ENCODE data around the gene PDE8A.

Gene PDE8A

GRCh38 chr15:85021409-85021808 lies 39.8 kb downstream of the PDE8A start:
- no peaks in the 10 kb centered on the region for H3K36me3 Mint-ChIP-seq (ENCODE audit: low read depth)
- no peaks in the 10 kb centered on the region for H3K9me3 Mint-ChIP-seq
- no peaks in the 10 kb centered on the region for H3K27me3 Mint-ChIP-seq (ENCODE audit: low read depth)
- no peak overlapping the region for H3K4me3 Mint-ChIP-seq
- TF ChIP-seq, protein P1, sequence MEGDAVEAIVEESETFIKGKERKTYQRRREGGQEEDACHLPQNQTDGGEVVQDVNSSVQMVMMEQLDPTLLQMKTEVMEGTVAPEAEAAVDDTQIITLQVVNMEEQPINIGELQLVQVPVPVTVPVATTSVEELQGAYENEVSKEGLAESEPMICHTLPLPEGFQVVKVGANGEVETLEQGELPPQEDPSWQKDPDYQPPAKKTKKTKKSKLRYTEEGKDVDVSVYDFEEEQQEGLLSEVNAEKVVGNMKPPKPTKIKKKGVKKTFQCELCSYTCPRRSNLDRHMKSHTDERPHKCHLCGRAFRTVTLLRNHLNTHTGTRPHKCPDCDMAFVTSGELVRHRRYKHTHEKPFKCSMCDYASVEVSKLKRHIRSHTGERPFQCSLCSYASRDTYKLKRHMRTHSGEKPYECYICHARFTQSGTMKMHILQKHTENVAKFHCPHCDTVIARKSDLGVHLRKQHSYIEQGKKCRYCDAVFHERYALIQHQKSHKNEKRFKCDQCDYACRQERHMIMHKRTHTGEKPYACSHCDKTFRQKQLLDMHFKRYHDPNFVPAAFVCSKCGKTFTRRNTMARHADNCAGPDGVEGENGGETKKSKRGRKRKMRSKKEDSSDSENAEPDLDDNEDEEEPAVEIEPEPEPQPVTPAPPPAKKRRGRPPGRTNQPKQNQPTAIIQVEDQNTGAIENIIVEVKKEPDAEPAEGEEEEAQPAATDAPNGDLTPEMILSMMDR (IDR thresholded peaks at IDR 0.05; ENCODE audit: unreplicated experiment in 3 of 3), result no peak
- H3K27ac Mint-ChIP-seq, result peak overlapping the region in 1 of 3 experiments; percentile 2
- peaks cover 12% of the 10 kb centered on the region for H3K4me1 Mint-ChIP-seq

DNA sequence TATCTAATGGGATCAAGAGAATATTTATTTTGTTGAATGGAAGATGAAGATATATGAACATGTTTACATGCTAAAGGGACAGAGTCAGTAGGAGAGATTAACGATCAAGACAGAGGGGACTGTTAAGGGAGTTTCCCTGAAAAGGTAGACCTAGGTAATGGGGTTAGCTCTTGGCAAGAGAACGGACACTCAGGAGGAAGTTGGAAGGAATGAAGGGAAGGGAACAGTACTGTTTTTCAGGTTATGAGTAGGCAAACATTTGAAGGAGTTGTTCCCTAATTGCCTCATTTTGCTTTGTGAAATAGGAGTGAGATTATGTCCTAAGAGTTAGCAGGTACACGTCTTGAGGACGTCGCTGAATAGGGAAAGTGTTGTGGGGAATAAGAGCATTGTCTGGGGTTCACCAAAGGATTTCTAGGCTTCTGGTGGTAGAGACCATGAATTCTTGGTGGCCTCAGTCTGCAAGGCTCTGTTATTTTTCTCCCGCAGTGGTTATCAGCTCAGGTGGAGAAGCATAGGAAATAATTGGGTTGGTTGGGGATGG lies 41.3 kb downstream of the PDE8A start:
- TF ChIP-seq, protein P1 (IDR thresholded peaks at IDR 0.05; ENCODE audit: unreplicated experiment in 3 of 3), result no peak
- no peaks in the 10 kb centered on the region for H3K27me3 Mint-ChIP-seq (ENCODE audit: low read depth)
- H3K27ac Mint-ChIP-seq, result no peak overlapping the region
- no peaks in the 10 kb centered on the region for H3K9me3 Mint-ChIP-seq
- H3K4me1 Mint-ChIP-seq, result peaks cover 12% of the 10 kb centered on the region
- H3K4me3 Mint-ChIP-seq, result no peak overlapping the region
- H3K36me3 Mint-ChIP-seq (ENCODE audit: low read depth), result no peaks in the 10 kb centered on the region

GRCh38 chr15:85024003-85024402 lies 42.3 kb downstream of the PDE8A start:
- H3K9me3 Mint-ChIP-seq, result no peaks in the 10 kb centered on the region
- peaks cover 18% of the 10 kb centered on the region for H3K4me1 Mint-ChIP-seq
- TF ChIP-seq, protein P1 (IDR thresholded peaks at IDR 0.05; ENCODE audit: unreplicated experiment in 3 of 3), result no peak
- H3K27ac Mint-ChIP-seq, result peak overlapping the region in 2 of 3 experiments; percentile 30 to 65
- no peaks in the 10 kb centered on the region for H3K36me3 Mint-ChIP-seq (ENCODE audit: low read depth)
- no peaks in the 10 kb centered on the region for H3K27me3 Mint-ChIP-seq (ENCODE audit: low read depth)
- no peak overlapping the region for H3K4me3 Mint-ChIP-seq

- H3K36me3 Mint-ChIP-seq (ENCODE audit: low read depth), result no peaks in the 10 kb centered on the region
- H3K27ac Mint-ChIP-seq, result peak overlapping the region; percentile 10 to 65 (median 30)
- no peaks in the 10 kb centered on the region for H3K9me3 Mint-ChIP-seq
- peaks cover 18% of the 10 kb centered on the region for H3K4me1 Mint-ChIP-seq
- H3K4me3 Mint-ChIP-seq, result no peak overlapping the region
- H3K27me3 Mint-ChIP-seq (ENCODE audit: low read depth), result no peaks in the 10 kb centered on the region
- TF ChIP-seq, protein P1 (IDR thresholded peaks at IDR 0.05; ENCODE audit: unreplicated experiment in 3 of 3), result no peak
These were observed 43.1 kb downstream of the PDE8A start for GRCh38 chr15:85024509-85025336.

DNA sequence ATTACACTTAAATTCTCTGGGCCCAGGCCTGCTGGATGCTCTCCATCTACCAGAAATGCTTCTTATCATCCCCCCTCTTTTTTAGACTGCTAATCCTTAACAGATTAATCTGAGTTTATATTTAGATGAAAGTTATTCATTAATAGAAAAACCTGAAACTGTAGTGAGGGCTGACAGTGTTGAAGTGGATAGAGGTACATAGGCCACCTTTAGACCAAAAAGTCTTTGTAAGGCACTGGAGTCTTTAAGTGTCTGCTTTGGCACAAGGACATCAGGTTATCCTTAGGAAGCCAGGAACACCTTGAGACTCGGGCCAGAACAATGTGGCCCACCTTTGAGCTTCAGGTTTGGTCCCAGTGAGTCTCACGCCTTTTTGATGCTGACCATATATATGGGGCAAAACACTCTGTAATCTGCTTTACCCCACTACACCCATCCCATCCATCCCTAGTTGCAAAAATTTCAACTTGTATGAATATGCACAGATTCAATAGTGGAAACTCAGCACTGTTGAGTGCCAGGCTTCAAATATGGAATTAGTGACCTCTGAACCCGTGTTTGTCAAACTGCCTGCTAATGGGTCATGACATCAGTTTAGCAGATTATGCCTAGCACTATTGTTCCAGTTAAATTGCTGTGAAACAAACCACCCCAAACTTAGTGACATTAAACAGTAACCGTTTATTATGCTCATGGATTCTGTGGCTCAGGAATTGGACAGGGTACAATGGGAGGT lies 44.0 kb downstream of the PDE8A start:
- peak overlapping the region; percentile 30 to 85 (median 74) for H3K27ac Mint-ChIP-seq

More for the DNA sequence above, 44.0 kb downstream of the PDE8A start:
- H3K4me3 Mint-ChIP-seq, result no peak overlapping the region
- H3K9me3 Mint-ChIP-seq, result no peaks in the 10 kb centered on the region
- H3K27me3 Mint-ChIP-seq (ENCODE audit: low read depth), result no peaks in the 10 kb centered on the region
- peaks cover 26% of the 10 kb centered on the region for H3K4me1 Mint-ChIP-seq
- TF ChIP-seq, protein P1 (IDR thresholded peaks at IDR 0.05; ENCODE audit: unreplicated experiment in 3 of 3), result no peak
- no peaks in the 10 kb centered on the region for H3K36me3 Mint-ChIP-seq (ENCODE audit: low read depth)
